Measurements from ENCODE around the gene NACC2.

The NACC2 gene

GRCh38 chr9:136107953-136108647 is 13.0 kb upstream of the NACC2 start:
- Histone ChIP-seq H3K27ac (no peak overlapping the region), H3K36me3 (ENCODE audit: control insufficient read depth, insufficient read depth, low read length) (no peaks in the 10 kb centered on the region), H3K79me2 (no peaks in the 10 kb centered on the region), H3K9me3 (ENCODE audit: control insufficient read depth, low read length) (no peaks in the 10 kb centered on the region), H3K27me3 (ENCODE audit: control insufficient read depth, insufficient read depth, low read length) (no peaks in the 10 kb centered on the region), H3K4me3 (ENCODE audit: low read depth, low read length) (no peak overlapping the region), H2AFZ (no peak overlapping the region), H3K4me2 (ENCODE audit: low read length) (no peak overlapping the region), H3K4me1 (peaks cover 9% of the 10 kb centered on the region), H3K9ac (no peak overlapping the region)
- TF ChIP-seq CTCF (IDR thresholded peaks at IDR 0.05), result no peak

- Histone ChIP-seq H3K9me3 (ENCODE audit: control insufficient read depth, low read length) (no peaks in the 10 kb centered on the region), H3K4me1 (peaks cover 9% of the 10 kb centered on the region), H3K4me2 (ENCODE audit: low read length) (no peak overlapping the region), H2AFZ (no peak overlapping the region), H3K27me3 (ENCODE audit: control insufficient read depth, insufficient read depth, low read length) (no peaks in the 10 kb centered on the region), H3K36me3 (ENCODE audit: control insufficient read depth, insufficient read depth, low read length) (no peaks in the 10 kb centered on the region), H3K27ac (no peak overlapping the region), H3K79me2 (no peaks in the 10 kb centered on the region), H3K9ac (no peak overlapping the region), H3K4me3 (ENCODE audit: low read depth, low read length) (no peak overlapping the region)
- no peak for TF ChIP-seq CTCF (IDR thresholded peaks at IDR 0.05)
These were observed 12.3 kb upstream of the NACC2 start for GRCh38 chr9:136107155-136107952.

GRCh38 chr9:136105398-136106135 is 10.5 kb upstream of the NACC2 start:
- Histone ChIP-seq H3K27ac (no peak overlapping the region), H3K36me3 (ENCODE audit: control insufficient read depth, insufficient read depth, low read length) (no peaks in the 10 kb centered on the region), H2AFZ (no peak overlapping the region), H3K4me1 (peaks cover 9% of the 10 kb centered on the region), H3K27me3 (ENCODE audit: control insufficient read depth, insufficient read depth, low read length) (no peaks in the 10 kb centered on the region), H3K4me3 (ENCODE audit: low read depth, low read length) (no peak overlapping the region), H3K9ac (no peak overlapping the region), H3K79me2 (no peaks in the 10 kb centered on the region), H3K9me3 (ENCODE audit: control insufficient read depth, low read length) (no peaks in the 10 kb centered on the region), H3K4me2 (ENCODE audit: low read length) (no peak overlapping the region)
- TF ChIP-seq CTCF (IDR thresholded peaks at IDR 0.05), result no peak

- no peak for TF ChIP-seq CTCF (IDR thresholded peaks at IDR 0.05)
- H3K27me3 ChIP-seq (ENCODE audit: control insufficient read depth, insufficient read depth, low read length), result no peaks in the 10 kb centered on the region
- no peak overlapping the region for H2AFZ ChIP-seq
- H3K4me3 ChIP-seq (ENCODE audit: low read depth, low read length), result no peak overlapping the region
- no peak overlapping the region for H3K4me2 ChIP-seq (ENCODE audit: low read length)
- H3K79me2 ChIP-seq, result no peaks in the 10 kb centered on the region
- H3K27ac ChIP-seq, result no peak overlapping the region
- no peaks in the 10 kb centered on the region for H3K9me3 ChIP-seq (ENCODE audit: control insufficient read depth, low read length)
- no peak overlapping the region for H3K9ac ChIP-seq
- no peaks in the 10 kb centered on the region for H3K36me3 ChIP-seq (ENCODE audit: control insufficient read depth, insufficient read depth, low read length)
- peaks cover 4% of the 10 kb centered on the region for H3K4me1 ChIP-seq
These were observed 9.8 kb upstream of the NACC2 start for GRCh38 chr9:136104916-136105315.

All from parathyroid adenoma (tissue), 2 donors.